T-helper 1 cell treated with Interleukin-12 subunit alpha and Interleukin-12 subunit beta and Interleukin-4 antibody, amounts not matched to agents 30 μg/mL and 1 μg/mL, for 36 hours (primary cell): Measurements from ENCODE around the gene NRK.
"Not testable (repeated sequence)": the region's sequence is repeated elsewhere in the genome, so short reads cannot be mapped to it uniquely, and the experiment has no call there.

Experiments
- H3K27ac Mint-ChIP-seq: one replicate; pipeline ENCODE4 v1.8.0; 2021; ENCODE audit warnings: mild to moderate bottlenecking, mixed read lengths
- H3K27me3 Mint-ChIP-seq: one replicate; pipeline ENCODE4 v1.8.0; 2021; ENCODE audit warnings: low read depth, mixed read lengths
- H3K36me3 Mint-ChIP-seq: one replicate; pipeline ENCODE4 v1.8.0; 2021; ENCODE audit warnings: low read depth, mixed read lengths
- H3K4me1 Mint-ChIP-seq: one replicate; pipeline ENCODE4 v1.8.0; 2021; ENCODE audit warnings: low read depth, mixed read lengths
- H3K4me3 Mint-ChIP-seq: one replicate; pipeline ENCODE4 v1.8.0; 2021; ENCODE audit warnings: mild to moderate bottlenecking, moderate library complexity, mixed read lengths
- H3K9me3 Mint-ChIP-seq: one replicate; pipeline ENCODE4 v1.8.0; 2021; ENCODE audit warnings: mixed read lengths

NRK gene, protein sequence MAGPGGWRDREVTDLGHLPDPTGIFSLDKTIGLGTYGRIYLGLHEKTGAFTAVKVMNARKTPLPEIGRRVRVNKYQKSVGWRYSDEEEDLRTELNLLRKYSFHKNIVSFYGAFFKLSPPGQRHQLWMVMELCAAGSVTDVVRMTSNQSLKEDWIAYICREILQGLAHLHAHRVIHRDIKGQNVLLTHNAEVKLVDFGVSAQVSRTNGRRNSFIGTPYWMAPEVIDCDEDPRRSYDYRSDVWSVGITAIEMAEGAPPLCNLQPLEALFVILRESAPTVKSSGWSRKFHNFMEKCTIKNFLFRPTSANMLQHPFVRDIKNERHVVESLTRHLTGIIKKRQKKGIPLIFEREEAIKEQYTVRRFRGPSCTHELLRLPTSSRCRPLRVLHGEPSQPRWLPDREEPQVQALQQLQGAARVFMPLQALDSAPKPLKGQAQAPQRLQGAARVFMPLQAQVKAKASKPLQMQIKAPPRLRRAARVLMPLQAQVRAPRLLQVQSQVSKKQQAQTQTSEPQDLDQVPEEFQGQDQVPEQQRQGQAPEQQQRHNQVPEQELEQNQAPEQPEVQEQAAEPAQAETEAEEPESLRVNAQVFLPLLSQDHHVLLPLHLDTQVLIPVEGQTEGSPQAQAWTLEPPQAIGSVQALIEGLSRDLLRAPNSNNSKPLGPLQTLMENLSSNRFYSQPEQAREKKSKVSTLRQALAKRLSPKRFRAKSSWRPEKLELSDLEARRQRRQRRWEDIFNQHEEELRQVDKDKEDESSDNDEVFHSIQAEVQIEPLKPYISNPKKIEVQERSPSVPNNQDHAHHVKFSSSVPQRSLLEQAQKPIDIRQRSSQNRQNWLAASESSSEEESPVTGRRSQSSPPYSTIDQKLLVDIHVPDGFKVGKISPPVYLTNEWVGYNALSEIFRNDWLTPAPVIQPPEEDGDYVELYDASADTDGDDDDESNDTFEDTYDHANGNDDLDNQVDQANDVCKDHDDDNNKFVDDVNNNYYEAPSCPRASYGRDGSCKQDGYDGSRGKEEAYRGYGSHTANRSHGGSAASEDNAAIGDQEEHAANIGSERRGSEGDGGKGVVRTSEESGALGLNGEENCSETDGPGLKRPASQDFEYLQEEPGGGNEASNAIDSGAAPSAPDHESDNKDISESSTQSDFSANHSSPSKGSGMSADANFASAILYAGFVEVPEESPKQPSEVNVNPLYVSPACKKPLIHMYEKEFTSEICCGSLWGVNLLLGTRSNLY (N-terminal part only)

DNA sequence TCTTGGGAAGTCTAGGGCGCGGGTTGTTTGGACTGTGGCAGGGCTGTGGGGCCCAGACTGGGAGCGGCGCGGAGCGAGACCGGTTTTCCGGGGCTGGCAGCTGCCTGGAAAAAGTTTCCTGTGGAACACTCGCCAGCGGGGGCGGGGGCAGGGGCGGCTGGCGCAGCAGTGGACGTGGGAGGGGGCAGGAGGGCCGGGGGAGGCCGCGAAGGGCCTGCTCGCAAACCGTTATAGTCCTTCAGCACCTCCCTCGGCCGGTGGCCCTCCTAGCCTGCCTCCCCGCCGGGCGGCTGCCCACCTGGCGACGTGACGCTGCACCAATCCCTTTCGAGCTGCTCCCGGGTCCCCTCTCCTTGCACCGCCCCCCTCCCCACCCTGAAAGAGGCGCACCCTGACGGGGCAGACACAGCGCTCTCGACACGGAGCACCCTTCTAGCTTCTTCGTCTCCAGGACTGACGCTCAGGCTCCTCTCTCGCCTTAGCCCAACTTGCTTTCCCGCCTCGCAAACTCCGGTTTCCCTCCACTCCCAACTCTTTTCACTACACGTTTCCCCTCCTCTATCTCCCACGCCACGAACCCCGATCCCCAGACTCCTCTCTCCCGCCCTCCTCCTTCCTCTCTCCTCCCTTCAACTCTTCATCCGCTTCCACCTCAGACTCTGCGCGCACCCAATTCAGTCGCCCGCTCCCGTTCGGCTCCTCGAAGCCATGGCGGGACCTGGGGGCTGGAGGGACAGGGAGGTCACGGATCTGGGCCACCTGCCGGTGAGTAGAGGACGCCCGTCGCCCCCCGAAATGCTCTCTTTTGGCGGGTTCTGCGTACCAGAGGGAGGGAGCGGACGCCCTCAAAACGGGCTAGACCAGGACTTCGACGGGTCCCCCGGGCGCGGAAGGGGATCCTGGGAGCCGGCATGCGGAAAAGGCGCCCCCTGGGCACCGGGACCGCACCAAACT is at the start of gene NRK:
Gene NRK (plus strand): TSS at position 402 of the 954 bp plus-strand sequence. CDS start 307 bp downstream, at position 709.
- Mint-ChIP-seq H3K4me3 (no peak within 1 kb of the TSS), H3K27ac (no peak within 1 kb of the TSS), H3K36me3 (peaks cover 1% of the 10 kb centered on the region), H3K27me3 (peaks cover 26% of the 10 kb centered on the region), H3K9me3 (no peaks in the 10 kb centered on the region), H3K4me1 (no peaks in the 10 kb centered on the region)

DNA sequence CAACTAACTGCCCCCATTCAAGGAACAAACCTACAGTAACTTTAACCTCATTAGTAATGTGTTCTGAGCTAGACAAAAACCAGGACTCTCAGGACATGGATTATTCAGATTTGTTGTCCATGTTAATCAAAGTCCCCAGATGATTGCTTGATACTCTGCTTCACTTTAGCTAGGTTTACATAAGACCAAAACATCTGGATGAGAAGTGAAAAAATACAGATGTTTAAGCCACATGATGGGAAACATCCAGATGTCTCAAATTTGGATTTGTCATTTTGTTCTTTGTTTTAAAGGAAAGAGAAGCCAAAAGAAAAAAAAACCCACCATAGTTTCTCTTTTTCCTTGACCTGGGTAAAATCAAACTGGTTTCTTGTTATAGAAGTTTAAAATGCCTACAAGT is 48.5 kb upstream of the NRK start:
- Mint-ChIP-seq H3K4me3 (no peak overlapping the region), H3K27me3 (no peaks in the 10 kb centered on the region), H3K9me3 (no peaks in the 10 kb centered on the region), H3K27ac (no peak overlapping the region), H3K4me1 (no peaks in the 10 kb centered on the region), H3K36me3 (no peaks in the 10 kb centered on the region)

DNA sequence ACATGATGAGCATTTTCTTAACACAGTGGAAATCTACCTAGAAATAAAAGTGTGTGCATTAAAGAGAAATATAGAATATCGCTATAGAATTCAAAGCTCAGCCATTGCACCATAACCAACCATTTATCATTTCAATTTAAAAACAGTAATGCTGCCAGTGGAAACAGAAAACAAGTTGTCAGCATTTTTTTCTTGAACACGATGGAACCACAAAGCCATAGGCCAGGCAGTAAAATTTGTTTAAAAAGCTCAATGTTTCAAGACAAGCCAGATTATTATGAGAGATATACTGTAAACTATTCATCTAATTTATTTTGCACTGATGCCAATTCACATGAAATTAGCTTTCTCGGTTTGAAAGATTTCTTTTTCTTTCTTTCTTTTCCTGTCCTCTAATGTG is 46.7 kb upstream of the NRK start:
- H3K27ac Mint-ChIP-seq, result no peak overlapping the region
- H3K36me3 Mint-ChIP-seq, result no peaks in the 10 kb centered on the region
- H3K9me3 Mint-ChIP-seq, result no peaks in the 10 kb centered on the region
- no peak overlapping the region for H3K4me3 Mint-ChIP-seq
- H3K27me3 Mint-ChIP-seq, result no peaks in the 10 kb centered on the region
- no peaks in the 10 kb centered on the region for H3K4me1 Mint-ChIP-seq

DNA sequence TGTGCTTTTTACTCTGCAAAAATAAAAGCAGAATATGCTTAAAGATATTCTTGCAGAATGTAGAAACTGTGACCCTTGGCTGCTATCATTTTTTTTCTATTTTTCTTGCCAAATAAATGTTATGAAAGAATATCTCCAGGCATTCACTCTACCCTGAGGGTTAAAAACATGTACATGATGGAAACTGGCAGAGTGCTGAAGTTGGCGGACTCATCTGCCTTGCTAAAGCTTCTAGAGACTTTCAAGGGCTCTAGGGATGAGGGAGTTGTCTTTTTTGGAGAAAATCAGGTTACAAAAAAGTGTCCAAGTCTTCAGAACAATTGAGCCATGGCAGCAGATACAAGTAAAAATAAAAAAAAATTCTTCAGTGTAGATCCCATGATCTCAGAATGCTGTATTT is 40.5 kb upstream of the NRK start:
- Mint-ChIP-seq H3K36me3 (no peaks in the 10 kb centered on the region), H3K4me3 (no peak overlapping the region), H3K4me1 (no peaks in the 10 kb centered on the region), H3K27me3 (no peaks in the 10 kb centered on the region), H3K9me3 (no peaks in the 10 kb centered on the region), H3K27ac (no peak overlapping the region)

DNA sequence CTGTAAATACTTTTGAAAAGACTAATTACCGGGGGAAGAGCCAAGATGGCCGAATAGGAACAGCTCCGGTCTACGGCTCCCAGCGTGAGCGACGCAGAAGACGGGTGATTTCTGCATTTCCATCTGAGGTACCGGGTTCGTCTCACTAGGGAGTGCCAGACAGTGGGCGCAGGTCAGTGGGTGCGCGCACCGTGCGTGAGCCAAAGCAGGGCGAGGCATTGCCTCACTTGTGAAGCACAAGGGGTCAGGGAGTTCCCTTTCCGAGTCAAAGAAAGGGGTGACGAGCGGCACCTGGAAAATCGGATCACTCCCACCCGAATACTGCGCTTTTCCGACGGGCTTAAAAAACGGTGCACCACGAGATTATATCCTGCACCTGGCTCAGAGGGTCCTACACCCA is 25.5 kb upstream of the NRK start:
- not testable (repeated sequence) for H3K4me3 Mint-ChIP-seq, H3K27me3 Mint-ChIP-seq, H3K9me3 Mint-ChIP-seq, H3K4me1 Mint-ChIP-seq, H3K36me3 Mint-ChIP-seq, H3K27ac Mint-ChIP-seq

DNA sequence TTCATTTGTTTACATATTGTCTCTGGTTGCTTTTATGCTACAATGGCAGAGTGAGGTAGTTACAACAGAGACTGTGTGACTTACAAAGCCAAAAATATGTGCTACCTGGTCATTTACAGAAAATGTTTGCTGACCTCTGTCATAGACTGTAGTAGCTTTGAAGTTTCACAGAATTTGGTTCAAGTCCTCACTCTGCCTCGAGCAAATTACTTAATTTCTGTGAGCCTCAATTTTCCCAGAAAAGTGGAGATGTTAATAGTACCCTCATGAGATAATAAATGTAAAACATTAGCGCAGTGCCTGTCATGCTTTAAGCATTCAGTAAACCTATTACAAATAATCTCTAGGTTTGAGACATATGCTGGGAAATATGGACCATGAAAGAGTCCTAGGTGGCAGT is 18.4 kb upstream of the NRK start:
- H3K9me3 Mint-ChIP-seq, result peaks cover 12% of the 10 kb centered on the region

DNA sequence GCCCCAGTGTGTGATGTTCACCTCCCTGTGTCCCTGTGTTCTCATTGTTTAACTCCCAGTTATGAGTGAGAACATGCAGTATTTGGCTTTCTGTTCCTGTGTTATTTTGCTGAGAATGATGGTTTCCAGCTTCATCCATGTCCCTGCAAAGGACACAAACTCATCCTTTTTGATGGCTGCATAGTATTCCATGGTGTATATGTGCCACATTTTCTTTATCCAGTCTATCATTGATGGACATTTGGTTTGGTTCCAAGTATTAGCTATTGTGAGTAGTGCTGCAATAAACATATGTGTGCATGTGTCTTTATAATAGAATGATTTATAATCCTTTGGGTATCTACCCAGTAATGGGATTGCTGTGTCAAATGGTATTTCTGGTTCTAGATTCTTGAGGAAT is 16.7 kb upstream of the NRK start:
- H3K4me3 Mint-ChIP-seq, H3K27ac Mint-ChIP-seq: not testable (repeated sequence)
- peaks cover 12% of the 10 kb centered on the region for H3K9me3 Mint-ChIP-seq

More for the DNA sequence above, 18.4 kb upstream of the NRK start:
- H3K27me3 Mint-ChIP-seq, result no peaks in the 10 kb centered on the region
- H3K36me3 Mint-ChIP-seq, result no peaks in the 10 kb centered on the region
- no peaks in the 10 kb centered on the region for H3K4me1 Mint-ChIP-seq
- no peak overlapping the region for H3K27ac Mint-ChIP-seq
- no peak overlapping the region for H3K4me3 Mint-ChIP-seq

DNA sequence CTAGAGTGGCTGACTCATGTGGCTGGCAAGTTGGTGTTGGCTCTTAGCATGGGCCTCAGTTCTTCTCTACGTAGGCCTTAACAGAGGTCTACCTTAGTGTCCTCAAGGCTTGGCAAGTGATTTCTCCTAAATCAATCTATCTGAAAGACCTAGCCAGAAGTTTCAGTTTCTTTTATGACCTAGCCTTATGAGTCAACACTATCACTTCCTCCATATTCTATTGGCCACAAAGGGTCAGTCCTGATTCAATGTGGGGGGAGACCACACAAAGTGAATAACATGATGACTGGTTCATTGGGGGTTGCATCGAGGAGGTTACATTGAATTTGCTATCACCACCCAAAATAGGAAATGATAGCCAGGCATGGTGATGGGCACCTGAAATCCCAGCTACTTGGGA is 5.8 kb upstream of the NRK start:
- Mint-ChIP-seq H3K4me1 (no peaks in the 10 kb centered on the region), H3K27me3 (peaks cover 15% of the 10 kb centered on the region), H3K9me3 (no peaks in the 10 kb centered on the region), H3K36me3 (peaks cover 1% of the 10 kb centered on the region), H3K27ac (no peak overlapping the region), H3K4me3 (no peak overlapping the region)

More for the DNA sequence above, 16.7 kb upstream of the NRK start:
- H3K27me3 Mint-ChIP-seq, H3K36me3 Mint-ChIP-seq, H3K4me1 Mint-ChIP-seq: not testable (repeated sequence)

DNA sequence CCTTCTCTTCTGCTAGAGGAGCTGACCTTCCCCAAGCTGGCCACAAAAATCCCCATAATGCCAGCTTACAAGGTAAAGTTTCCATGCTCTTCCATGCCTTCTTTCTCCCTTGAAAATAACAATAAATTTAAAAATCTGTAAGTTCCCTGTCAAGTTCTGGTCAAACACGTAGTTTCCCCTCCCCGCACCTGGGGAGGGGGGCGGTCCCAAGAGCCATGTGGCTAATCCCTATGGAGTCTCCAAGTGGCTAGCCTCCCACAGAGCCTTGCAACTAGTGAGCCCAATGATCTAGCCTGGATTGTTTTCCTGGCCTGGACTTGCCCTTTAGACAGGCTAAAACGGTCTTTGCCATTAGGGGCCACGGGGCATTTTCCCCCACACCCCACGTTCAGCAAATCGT is 2.1 kb upstream of the NRK start:
- Mint-ChIP-seq H3K27me3 (peaks cover 26% of the 10 kb centered on the region), H3K9me3 (no peaks in the 10 kb centered on the region), H3K27ac (no peak overlapping the region), H3K4me3 (no peak overlapping the region), H3K36me3 (peaks cover 1% of the 10 kb centered on the region), H3K4me1 (no peaks in the 10 kb centered on the region)

DNA sequence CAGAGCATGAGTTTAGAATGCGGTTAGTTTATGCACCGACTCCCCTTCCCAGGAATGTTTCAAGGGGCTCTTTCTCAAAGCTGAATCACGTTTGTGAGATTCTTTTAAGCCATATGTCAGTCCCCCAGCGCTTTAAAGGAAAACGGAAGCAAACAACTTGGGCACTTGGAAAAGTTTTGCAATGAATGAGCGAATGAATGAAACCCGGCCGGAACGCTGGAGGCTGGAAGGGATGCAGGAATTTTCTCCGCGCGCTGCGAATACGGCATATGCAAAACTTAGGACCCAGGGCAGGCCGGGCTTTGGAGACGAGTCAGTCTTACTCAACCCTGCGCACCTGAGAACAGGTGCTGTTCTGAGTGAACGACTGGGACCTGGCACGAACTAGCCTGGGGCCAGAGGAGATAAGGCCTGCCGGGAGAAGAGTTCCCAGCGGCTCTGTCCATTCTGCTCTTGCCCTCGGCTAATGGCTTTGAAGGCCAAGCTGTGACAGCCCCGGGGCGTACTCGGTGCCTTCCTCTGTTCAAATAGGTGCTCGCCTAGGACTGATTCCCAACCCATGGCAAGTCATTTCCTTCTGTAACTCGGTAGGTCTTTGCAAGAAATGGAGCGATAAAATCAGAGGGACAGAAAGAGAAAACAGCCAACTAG is 743 bp upstream of the NRK start:
- no peaks in the 10 kb centered on the region for H3K4me1 Mint-ChIP-seq
- H3K9me3 Mint-ChIP-seq, result no peaks in the 10 kb centered on the region
- H3K4me3 Mint-ChIP-seq, result no peak overlapping the region
- H3K27ac Mint-ChIP-seq, result no peak overlapping the region
- H3K27me3 Mint-ChIP-seq, result peaks cover 26% of the 10 kb centered on the region
- H3K36me3 Mint-ChIP-seq, result peaks cover 1% of the 10 kb centered on the region

DNA sequence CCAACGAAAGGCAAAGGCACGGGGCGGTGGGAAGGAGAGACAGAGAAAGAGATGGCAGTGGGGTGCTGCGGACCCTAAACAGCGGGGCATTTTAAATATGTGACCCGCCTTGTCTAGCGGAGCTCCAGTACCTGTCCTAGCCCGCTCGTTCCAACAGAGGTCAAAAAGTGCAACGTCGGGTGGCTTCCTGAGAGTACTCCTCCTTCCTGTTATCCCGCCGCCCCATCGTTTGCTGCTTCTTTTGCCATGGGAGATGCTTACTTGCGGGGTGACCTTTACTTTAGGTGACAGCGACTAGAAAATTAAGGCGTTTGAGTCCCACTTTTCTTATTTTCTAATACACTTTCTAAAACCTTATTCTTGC is 735 bp downstream of the NRK start:
- Mint-ChIP-seq H3K4me3 (no peak overlapping the region), H3K9me3 (no peaks in the 10 kb centered on the region), H3K27me3 (peaks cover 26% of the 10 kb centered on the region), H3K36me3 (peaks cover 1% of the 10 kb centered on the region), H3K27ac (no peak overlapping the region), H3K4me1 (no peaks in the 10 kb centered on the region)

DNA sequence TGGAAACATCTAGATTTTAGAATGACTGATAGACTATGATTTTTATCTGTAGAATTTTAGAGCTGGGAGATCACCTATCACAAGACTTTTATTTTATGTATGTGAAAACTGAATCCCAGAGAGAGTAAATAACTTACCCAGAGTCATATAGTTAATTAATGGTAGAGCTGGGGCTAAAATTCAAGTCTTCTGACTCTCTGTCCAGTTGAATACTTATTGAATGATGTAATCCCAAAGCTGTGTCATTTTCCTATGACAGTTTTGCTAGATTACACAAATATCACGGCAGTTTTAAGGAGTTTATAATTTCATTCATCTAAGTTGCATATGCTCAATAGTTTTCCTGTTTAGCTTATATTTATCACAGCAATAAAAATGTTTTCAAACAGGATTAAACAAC is 6.7 kb downstream of the NRK start:
- H3K27me3 Mint-ChIP-seq, result no peaks in the 10 kb centered on the region
- no peak overlapping the region for H3K4me3 Mint-ChIP-seq
- H3K27ac Mint-ChIP-seq, result no peak overlapping the region
- no peaks in the 10 kb centered on the region for H3K9me3 Mint-ChIP-seq
- H3K36me3 Mint-ChIP-seq, result no peaks in the 10 kb centered on the region
- no peaks in the 10 kb centered on the region for H3K4me1 Mint-ChIP-seq

DNA sequence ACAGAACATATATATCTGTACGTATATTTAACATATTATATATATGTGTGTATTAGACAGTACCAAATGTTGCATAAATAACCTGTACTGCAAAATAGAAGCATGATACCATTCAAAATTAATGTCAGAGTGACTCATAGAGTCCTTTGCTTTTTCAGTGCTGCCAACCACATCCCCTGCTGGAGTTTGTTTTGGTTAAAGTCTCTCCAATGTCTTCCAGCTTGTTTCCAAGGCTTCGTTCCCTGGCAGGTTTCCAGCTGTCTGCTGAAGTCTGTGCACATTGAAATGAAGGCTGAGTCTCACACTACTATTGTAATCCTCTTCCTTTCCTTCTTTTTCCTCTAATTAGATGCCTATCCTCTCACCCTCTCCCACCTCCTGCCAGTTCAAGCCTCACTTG is 14.9 kb downstream of the NRK start:
- Mint-ChIP-seq H3K4me3 (no peak overlapping the region), H3K27ac (no peak overlapping the region), H3K27me3 (no peaks in the 10 kb centered on the region), H3K9me3 (no peaks in the 10 kb centered on the region), H3K36me3 (no peaks in the 10 kb centered on the region), H3K4me1 (no peaks in the 10 kb centered on the region)
